WI38 (cell line): ENCODE results near the gene KRT79.

Experiments
- H3K4me3 ChIP-seq: 2 replicates; pipeline ENCODE4 v1.5.1; 2011; ENCODE audit warnings: low read depth, mild to moderate bottlenecking, control low read depth, low read length
- TF ChIP-seq, protein P1 (sequence below): IDR thresholded peaks from 2 replicates; pipeline ENCODE4 v1.5.1; 2012; ENCODE audit warnings: low read depth, mild to moderate bottlenecking, control low read depth, low read length

KRT79 gene

DNA sequence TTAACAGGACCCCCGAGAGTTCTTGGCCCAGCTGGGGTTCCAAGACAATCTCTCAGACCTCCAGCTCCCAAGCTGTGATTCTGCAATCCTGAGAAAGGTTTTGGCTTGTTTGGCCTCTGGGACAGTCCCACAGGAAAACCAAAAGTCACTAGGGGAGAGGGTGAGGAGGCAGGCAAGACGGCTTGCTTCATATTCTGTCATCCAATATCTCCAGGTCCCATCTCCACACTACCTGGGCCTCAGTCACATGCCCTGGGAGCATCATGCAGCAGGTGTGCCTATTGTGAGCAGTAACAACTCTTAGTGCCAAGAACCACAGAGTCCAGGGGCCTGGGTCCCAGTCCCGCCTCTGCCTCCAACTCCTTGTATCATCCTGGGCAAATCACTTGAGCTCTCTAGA is 1.7 kb downstream of the KRT79 start:
- no peak overlapping the region for H3K4me3 ChIP-seq
- TF ChIP-seq, protein P1, sequence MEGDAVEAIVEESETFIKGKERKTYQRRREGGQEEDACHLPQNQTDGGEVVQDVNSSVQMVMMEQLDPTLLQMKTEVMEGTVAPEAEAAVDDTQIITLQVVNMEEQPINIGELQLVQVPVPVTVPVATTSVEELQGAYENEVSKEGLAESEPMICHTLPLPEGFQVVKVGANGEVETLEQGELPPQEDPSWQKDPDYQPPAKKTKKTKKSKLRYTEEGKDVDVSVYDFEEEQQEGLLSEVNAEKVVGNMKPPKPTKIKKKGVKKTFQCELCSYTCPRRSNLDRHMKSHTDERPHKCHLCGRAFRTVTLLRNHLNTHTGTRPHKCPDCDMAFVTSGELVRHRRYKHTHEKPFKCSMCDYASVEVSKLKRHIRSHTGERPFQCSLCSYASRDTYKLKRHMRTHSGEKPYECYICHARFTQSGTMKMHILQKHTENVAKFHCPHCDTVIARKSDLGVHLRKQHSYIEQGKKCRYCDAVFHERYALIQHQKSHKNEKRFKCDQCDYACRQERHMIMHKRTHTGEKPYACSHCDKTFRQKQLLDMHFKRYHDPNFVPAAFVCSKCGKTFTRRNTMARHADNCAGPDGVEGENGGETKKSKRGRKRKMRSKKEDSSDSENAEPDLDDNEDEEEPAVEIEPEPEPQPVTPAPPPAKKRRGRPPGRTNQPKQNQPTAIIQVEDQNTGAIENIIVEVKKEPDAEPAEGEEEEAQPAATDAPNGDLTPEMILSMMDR, result no peak

DNA sequence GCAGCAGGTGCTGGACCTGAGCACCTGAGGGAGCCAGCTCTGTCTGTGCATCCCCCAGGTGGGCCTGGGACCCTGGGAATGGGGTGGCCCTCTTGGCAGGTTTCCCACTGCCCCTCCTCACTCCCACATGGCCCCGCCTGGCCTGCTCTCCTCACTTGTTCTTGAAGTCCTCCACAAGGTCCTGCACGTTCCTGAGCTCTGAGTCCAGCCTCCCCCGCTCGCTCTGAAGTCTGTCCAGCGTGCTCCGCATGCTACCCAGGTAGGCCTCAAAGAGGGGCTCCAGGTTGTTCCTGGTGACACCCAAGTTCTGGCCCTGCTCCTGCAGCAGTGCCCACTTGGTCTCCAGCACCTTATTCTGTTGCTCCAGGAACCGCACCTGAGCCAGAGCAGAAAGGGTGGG is 2.9 kb downstream of the KRT79 start:
- TF ChIP-seq, protein P1, result no peak
- no peak overlapping the region for H3K4me3 ChIP-seq

DNA sequence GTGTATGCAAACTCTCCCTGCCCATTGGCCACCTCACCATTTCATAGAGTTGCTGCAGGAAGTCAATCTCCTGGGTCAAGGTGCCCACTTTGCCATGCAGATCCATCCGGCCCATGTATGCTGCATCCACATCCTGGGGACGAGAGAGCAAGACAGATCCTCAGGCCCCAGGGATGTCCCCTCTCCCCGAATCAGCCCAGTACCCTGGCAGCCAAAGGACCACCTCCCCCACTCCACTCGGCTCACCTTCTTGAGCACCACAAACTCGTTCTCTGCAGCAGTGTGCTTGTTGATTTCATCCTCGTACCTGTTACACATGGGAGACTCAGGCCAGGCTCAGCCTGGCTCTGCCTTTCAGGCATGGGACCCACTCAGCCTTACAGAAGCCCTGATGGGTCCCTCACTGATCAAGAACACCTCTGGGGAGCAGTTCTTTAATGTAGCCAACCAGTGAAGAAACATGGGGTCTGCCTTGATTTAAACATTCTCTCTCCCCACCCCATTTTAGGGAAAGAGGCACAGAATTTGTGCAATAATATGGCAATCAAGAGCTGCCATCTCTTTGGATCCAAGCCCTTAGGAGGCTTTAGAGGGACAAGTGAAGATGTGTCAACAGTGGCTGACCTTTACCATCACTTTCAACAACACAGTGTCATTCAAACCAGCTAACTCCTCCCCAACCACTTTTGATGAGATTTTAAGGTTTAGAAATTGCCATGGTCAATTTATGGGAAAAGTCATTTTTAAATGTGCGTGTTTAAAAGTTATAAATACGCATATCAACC is 3.9 kb downstream of the KRT79 start:
- TF ChIP-seq, protein P1, result no peak

DNA sequence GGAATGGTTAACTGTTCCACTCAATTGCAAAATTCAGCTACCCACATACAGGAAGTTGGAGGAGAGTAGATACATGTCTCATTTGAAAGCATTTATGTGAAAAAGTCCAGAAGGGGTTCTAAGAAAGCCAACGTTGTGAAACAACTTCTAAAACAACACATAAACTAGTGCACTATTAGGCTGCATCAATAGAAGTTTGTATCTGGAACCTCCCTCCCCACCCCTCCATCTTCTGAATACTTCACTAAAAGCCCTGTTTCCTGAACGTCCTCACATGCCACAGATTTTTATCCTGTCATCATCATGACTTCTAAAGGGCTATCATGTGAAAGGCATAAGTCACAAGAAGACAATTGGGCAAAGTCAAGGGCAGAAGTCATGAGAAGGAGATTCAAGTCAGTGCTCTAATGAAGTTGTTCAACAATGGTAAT is 5.5 kb downstream of the KRT79 start:
- TF ChIP-seq, protein P1, result no peak
- H3K4me3 ChIP-seq, result no peak overlapping the region

More for the DNA sequence above, 3.9 kb downstream of the KRT79 start:
- no peak overlapping the region for H3K4me3 ChIP-seq

DNA sequence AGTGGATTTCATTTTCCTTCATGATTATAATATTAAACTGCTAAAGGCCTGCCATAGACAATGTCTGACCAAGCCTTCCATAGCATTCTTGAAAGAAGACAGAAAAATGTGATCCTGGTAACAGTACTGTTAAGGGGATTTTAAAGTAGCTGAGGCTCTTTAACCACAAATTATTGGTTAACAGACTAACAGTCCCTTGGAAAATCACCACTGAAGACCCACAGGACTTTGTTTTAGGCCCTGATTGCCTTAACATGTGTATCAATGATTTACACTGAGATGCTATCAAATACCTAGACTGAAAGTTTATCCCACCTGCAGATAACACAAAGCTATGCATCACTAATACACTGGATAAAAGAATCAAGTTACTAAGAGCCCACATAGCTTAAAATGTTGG is 6.0 kb downstream of the KRT79 start:
- TF ChIP-seq, protein P1, result no peak
- no peak overlapping the region for H3K4me3 ChIP-seq

DNA sequence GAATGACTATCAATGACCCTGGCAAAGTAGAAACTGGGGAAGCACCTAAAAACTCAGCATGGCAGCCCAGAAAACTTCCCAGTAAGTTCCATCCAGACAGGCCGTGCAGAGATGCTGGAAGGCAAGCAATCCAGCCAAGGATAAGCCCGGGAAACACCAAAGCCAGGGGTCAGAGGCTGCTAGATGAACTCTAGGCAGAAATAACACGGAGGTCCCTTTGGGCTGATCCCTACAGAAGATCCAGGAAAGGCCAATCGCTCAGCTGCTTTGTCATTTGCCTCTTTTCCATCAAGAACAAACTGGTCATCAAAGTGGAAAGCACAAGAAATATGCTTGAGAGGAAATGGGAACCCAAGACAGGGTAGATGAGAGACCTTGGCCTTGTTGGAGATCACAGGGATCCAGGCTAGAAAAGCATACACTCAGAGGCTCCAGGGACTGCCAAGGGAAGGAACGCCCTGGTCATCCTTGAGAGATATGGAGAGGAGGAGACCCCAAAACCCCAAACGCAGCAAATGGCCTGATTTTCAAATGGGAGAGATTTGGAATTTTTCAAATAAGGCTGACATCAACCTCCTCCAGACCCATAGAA is 6.5 kb downstream of the KRT79 start:
- TF ChIP-seq, protein P1, result no peak

More for the DNA sequence above, 6.5 kb downstream of the KRT79 start:
- H3K4me3 ChIP-seq, result no peak overlapping the region
